Caki2 (cell line): Measurements from ENCODE around the gene SETBP1. TPM values are rescaled to one million over a fixed set of nuclear protein-coding genes. Genes with fewer than 3 reads are reported as not detected.

ENCODE experiments used
- DNase-seq: peaks from one replicate; pipeline ENCODE4 v3.0.0-alpha.2; 2015; ENCODE audit warnings: low read depth
- in situ Hi-C: cut with HindIII; loops from 2 replicates; pipeline ENCODE4 v1.10.0; 2016; ENCODE audit warnings: low sequenced_read_pairs, low pct_unique_long_range_greater_than_20kb, mixed read lengths
- total RNA-seq: library from RNA; depleted of rRNA; stranded (reverse); fragments of >200 nt; shearing (Covaris generic); gene quantifications from 2 replicates; pipeline ENCODE4 v1.2.3, GENCODE V29; 2014; ENCODE audit warnings: low replicate concordance

Gene SETBP1
- total RNA-seq, 1 experiment from 2014 or later, result 0.51 TPM

GRCh38 chr18:45059695-45060094, 379.0 kb downstream of the SETBP1 start:
- in situ Hi-C loops, result no loop called here
- no peak for DNase-seq

- in situ Hi-C loops, result no loop called here
- no peak for DNase-seq
These were observed 379.4 kb downstream of the SETBP1 start for GRCh38 chr18:45060102-45060501.

- DNase-seq, result no peak
- in situ Hi-C loops, result no loop called here
These were observed 380.7 kb downstream of the SETBP1 start for GRCh38 chr18:45061359-45061758.

GRCh38 chr18:45063246-45064038, 382.8 kb downstream of the SETBP1 start:
- in situ Hi-C loops, result no loop called here
- no peak for DNase-seq

GRCh38 chr18:45066210-45066609, 385.5 kb downstream of the SETBP1 start:
- DNase-seq, result no peak
- in situ Hi-C loops, result no loop called here

- DNase-seq, result no peak
- in situ Hi-C loops, result no loop called here
These were observed 386.2 kb downstream of the SETBP1 start for GRCh38 chr18:45066886-45067285.

GRCh38 chr18:45068400-45069094, 387.9 kb downstream of the SETBP1 start:
- in situ Hi-C loops, result no loop called here
- no peak for DNase-seq

GRCh38 chr18:45069546-45069945, 388.9 kb downstream of the SETBP1 start:
- in situ Hi-C loops, result no loop called here
- DNase-seq, result no peak

- in situ Hi-C loops, result no loop called here
- DNase-seq, result no peak
These were observed 391.3 kb downstream of the SETBP1 start for GRCh38 chr18:45071956-45072355.

- DNase-seq, result no peak
- in situ Hi-C loops, result no loop called here
These were observed 392.9 kb downstream of the SETBP1 start for GRCh38 chr18:45073556-45073955.

GRCh38 chr18:45081566-45082181, 401.0 kb downstream of the SETBP1 start:
- in situ Hi-C loops, result no loop called here
- no peak for DNase-seq

- in situ Hi-C loops, result no loop called here
- DNase-seq, result no peak
These were observed 402.7 kb downstream of the SETBP1 start for GRCh38 chr18:45083226-45083855.

GRCh38 chr18:45084206-45084605, 403.5 kb downstream of the SETBP1 start:
- no peak for DNase-seq
- in situ Hi-C loops, result no loop called here

- DNase-seq, result no peak
- in situ Hi-C loops, result no loop called here
These were observed 405.4 kb downstream of the SETBP1 start for GRCh38 chr18:45085916-45086624.

GRCh38 chr18:45086777-45087176, 406.1 kb downstream of the SETBP1 start:
- no peak for DNase-seq
- in situ Hi-C loops, result no loop called here

- no peak for DNase-seq
- in situ Hi-C loops, result no loop called here
These were observed 409.9 kb downstream of the SETBP1 start for GRCh38 chr18:45090526-45091140.

GRCh38 chr18:45100321-45101105, 419.8 kb downstream of the SETBP1 start:
- in situ Hi-C loops, result no loop called here
- DNase-seq, result no peak
